ENCODE measurements around the gene TMEM220. TPM values are rescaled to one million over a fixed set of nuclear protein-coding genes. Genes with fewer than 3 reads are reported as not detected.
"Not testable (repeated sequence)": the region's sequence is repeated elsewhere in the genome, so short reads cannot be mapped to it uniquely, and the experiment has no call there.

TMEM220 gene
- total RNA-seq, 1 donor from 2014 or later: 0.56 TPM

- peak within 1 kb of the TSS; percentile 89 for H3K4me3 Mint-ChIP-seq
- DNase-seq: peak; percentile 98
- no peaks in the 10 kb centered on the region for H3K9me3 Mint-ChIP-seq
- peaks cover 46% of the 10 kb centered on the region for H3K4me1 Mint-ChIP-seq
- H3K36me3 Mint-ChIP-seq (ENCODE audit: low read depth): peaks cover 47% of the 10 kb centered on the region
- intact Hi-C loops (cut with micrococcal nuclease): loop anchor here (2.0 kb wide), 2 partner anchors 29 to 45 kb away; no protein-coding TSS in a partner anchor
- no peaks in the 10 kb centered on the region for H3K27me3 Mint-ChIP-seq
- H3K27ac Mint-ChIP-seq: peak within 1 kb of the TSS; percentile 93
These were observed 32.4 kb downstream of the TMEM220 start, which contains the start of the genes ADPRM and SCO1 for GRCh38 chr17:10697092-10698081. ADPRM (plus strand) TSS chr17:10697594; CDS start chr17:10704927, 7,333 bp downstream. SCO1 (minus strand) TSS chr17:10697533; CDS start chr17:10697507, 26 bp downstream.

DNA sequence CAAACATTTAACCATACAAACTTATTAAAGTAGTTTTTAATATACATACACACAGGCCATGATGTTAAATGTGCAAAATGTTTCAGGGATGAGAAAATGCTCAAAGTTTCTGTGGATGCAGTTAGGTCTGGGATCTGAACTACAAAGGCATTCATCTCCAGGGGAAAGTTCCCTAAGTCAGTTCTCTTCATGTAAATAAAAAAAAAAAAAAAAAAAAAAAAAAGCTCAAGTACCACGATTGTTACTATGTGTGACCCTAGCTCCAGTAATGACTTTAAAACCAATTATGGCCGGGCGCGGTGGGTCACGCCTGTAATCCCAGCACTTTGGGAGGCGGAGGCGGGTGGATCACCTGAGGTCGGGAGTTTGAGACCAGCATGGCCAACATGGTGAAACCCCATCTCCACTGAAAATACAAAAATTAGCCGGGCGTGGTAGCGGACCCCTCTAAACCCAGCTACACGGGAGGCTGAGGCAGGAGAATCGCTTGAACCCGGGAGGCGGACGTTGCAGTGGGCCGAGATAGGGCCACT, 33.9 kb downstream of the TMEM220 start:
- Mint-ChIP-seq H3K4me3 (peak overlapping the region; percentile 89), H3K4me1 (peaks cover 38% of the 10 kb centered on the region), H3K36me3 (ENCODE audit: low read depth) (peaks cover 51% of the 10 kb centered on the region)
- H3K9me3 Mint-ChIP-seq, DNase-seq, H3K27ac Mint-ChIP-seq, H3K27me3 Mint-ChIP-seq: not testable (repeated sequence)
- intact Hi-C loops (cut with micrococcal nuclease): loop anchor here (2.0 kb wide), 2 partner anchors 31 to 43 kb away; no protein-coding TSS in a partner anchor

GRCh38 chr17:10687499-10687898, 42.3 kb downstream of the TMEM220 start:
- intact Hi-C loops (cut with micrococcal nuclease): no loop called here
- no peak overlapping the region for H3K4me3 Mint-ChIP-seq
- H3K36me3 Mint-ChIP-seq (ENCODE audit: low read depth): peaks cover 62% of the 10 kb centered on the region
- peaks cover 24% of the 10 kb centered on the region for H3K4me1 Mint-ChIP-seq
- DNase-seq: no peak
- H3K27me3 Mint-ChIP-seq: no peaks in the 10 kb centered on the region
- no peak overlapping the region for H3K27ac Mint-ChIP-seq
- no peaks in the 10 kb centered on the region for H3K9me3 Mint-ChIP-seq

GRCh38 chr17:10683853-10684252, 46.0 kb downstream of the TMEM220 start:
- Mint-ChIP-seq H3K36me3 (ENCODE audit: low read depth) (peaks cover 59% of the 10 kb centered on the region), H3K4me1 (peaks cover 7% of the 10 kb centered on the region), H3K4me3 (no peak overlapping the region), H3K27ac (no peak overlapping the region), H3K9me3 (no peaks in the 10 kb centered on the region), H3K27me3 (no peaks in the 10 kb centered on the region)
- intact Hi-C loops (cut with micrococcal nuclease): loop anchor here (1.0 kb wide), 1 partner anchor 38 kb away; no protein-coding TSS in a partner anchor
- DNase-seq: no peak

GRCh38 chr17:10681866-10682446, 47.9 kb downstream of the TMEM220 start:
- H3K4me1 Mint-ChIP-seq: peaks cover 4% of the 10 kb centered on the region
- H3K36me3 Mint-ChIP-seq (ENCODE audit: low read depth): peaks cover 66% of the 10 kb centered on the region
- H3K4me3 Mint-ChIP-seq: no peak overlapping the region
- H3K27ac Mint-ChIP-seq: no peak overlapping the region
- H3K9me3 Mint-ChIP-seq: no peaks in the 10 kb centered on the region
- no peak for DNase-seq
- intact Hi-C loops (cut with micrococcal nuclease): no loop called here
- no peaks in the 10 kb centered on the region for H3K27me3 Mint-ChIP-seq

DNA sequence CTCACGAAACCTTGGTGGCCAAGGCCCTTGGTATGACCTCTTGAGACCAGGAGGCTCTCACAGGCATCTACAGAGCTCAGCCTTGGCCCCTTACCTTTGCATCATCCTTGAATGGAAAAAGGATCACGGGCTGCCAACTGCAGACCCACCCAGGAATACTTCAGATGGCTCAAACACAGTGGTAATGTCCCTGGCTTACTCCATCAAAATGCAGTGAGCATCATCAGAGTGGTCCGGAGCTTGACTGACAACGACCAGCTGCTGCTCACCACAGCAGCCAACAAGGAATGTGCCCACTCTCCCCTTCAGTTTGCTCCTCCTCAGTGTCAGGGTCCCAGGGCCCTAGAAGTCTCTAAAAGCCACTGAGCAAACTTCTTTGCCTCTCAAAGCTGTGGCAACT, 55.1 kb downstream of the TMEM220 start:
- intact Hi-C loops (cut with micrococcal nuclease): no loop called here

GRCh38 chr17:10673312-10673711, 56.5 kb downstream of the TMEM220 start:
- no peaks in the 10 kb centered on the region for H3K9me3 Mint-ChIP-seq
- H3K4me1 Mint-ChIP-seq: no peaks in the 10 kb centered on the region
- H3K4me3 Mint-ChIP-seq: no peak overlapping the region
- H3K27me3 Mint-ChIP-seq: no peaks in the 10 kb centered on the region
- intact Hi-C loops (cut with micrococcal nuclease): no loop called here
- H3K27ac Mint-ChIP-seq: no peak overlapping the region
- no peak for DNase-seq
- H3K36me3 Mint-ChIP-seq (ENCODE audit: low read depth): peaks cover 14% of the 10 kb centered on the region

More for the DNA sequence above, 55.1 kb downstream of the TMEM220 start:
- H3K9me3 Mint-ChIP-seq: no peaks in the 10 kb centered on the region
- peaks cover 23% of the 10 kb centered on the region for H3K36me3 Mint-ChIP-seq (ENCODE audit: low read depth)
- H3K27ac Mint-ChIP-seq: no peak overlapping the region
- DNase-seq: no peak
- H3K4me1 Mint-ChIP-seq: no peaks in the 10 kb centered on the region
- H3K4me3 Mint-ChIP-seq: no peak overlapping the region
- H3K27me3 Mint-ChIP-seq: no peaks in the 10 kb centered on the region

- Mint-ChIP-seq H3K27ac (no peak overlapping the region), H3K4me3 (no peak overlapping the region), H3K4me1 (no peaks in the 10 kb centered on the region), H3K9me3 (no peaks in the 10 kb centered on the region), H3K27me3 (no peaks in the 10 kb centered on the region), H3K36me3 (ENCODE audit: low read depth) (no peaks in the 10 kb centered on the region)
- no peak for DNase-seq
- intact Hi-C loops (cut with micrococcal nuclease): no loop called here
These were observed 61.0 kb downstream of the TMEM220 start for GRCh38 chr17:10668775-10669174.

GRCh38 chr17:10666906-10667305, 62.9 kb downstream of the TMEM220 start:
- DNase-seq: no peak
- Mint-ChIP-seq H3K36me3 (ENCODE audit: low read depth) (peaks cover 3% of the 10 kb centered on the region), H3K4me3 (no peak overlapping the region), H3K27ac (no peak overlapping the region), H3K27me3 (no peaks in the 10 kb centered on the region), H3K4me1 (no peaks in the 10 kb centered on the region), H3K9me3 (no peaks in the 10 kb centered on the region)
- intact Hi-C loops (cut with micrococcal nuclease): no loop called here

DNA sequence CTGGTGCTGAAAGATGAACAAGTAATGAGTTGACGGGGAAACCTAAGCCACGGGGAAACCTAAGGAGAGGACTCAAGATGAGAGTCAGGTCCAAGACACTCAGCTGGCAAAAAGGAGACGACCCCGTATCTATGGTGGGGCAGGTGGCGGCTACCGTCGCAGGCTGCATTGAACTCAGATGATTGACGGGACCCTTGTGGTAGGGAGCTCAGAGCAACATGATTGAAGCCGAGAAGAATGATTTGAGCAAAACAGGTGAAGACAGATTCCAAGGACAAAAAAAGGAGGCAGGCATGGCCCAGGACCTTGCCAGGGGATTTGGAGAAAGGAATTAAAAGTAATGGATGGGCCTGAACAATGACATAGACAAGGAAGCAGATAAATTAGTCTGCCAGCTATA, 65.3 kb downstream of the TMEM220 start:
- Mint-ChIP-seq H3K9me3 (no peaks in the 10 kb centered on the region), H3K4me3 (no peak overlapping the region), H3K27ac (no peak overlapping the region), H3K27me3 (no peaks in the 10 kb centered on the region), H3K36me3 (ENCODE audit: low read depth) (peaks cover 6% of the 10 kb centered on the region), H3K4me1 (no peaks in the 10 kb centered on the region)
- intact Hi-C loops (cut with micrococcal nuclease): no loop called here
- no peak for DNase-seq

Other genes starting within 250 kb of the TMEM220 start
- gene MYH1, start 211.5 kb downstream of the TMEM220 start, total RNA-seq: not detected in 2 replicates
- gene MYH2, start 180.4 kb downstream of the TMEM220 start, total RNA-seq: not detected in 2 replicates
- gene MYH3, start 72.7 kb downstream of the TMEM220 start, total RNA-seq: 7.0 and 8.1 TPM in 2 replicates
- gene SCO1, start 32.5 kb downstream of the TMEM220 start, total RNA-seq: 43.4 and 44.9 TPM in 2 replicates
- 10.0 and 11.9 TPM in 2 replicates for gene ADPRM, start 32.4 kb downstream of the TMEM220 start, total RNA-seq
- not detected in 2 replicates for gene TMEM238L, start 74.1 kb upstream of the TMEM220 start, total RNA-seq
- gene PIRT, start 108.1 kb upstream of the TMEM220 start, total RNA-seq: not detected in 2 replicates

All from activated CD4-positive, alpha-beta T cell treated with anti-CD3 and anti-CD28 coated beads, Interleukin-2, amount 10 ng/mL, durations not matched to agents 24 days and 14 days (primary cell).